NCI-H69 (cell line): ENCODE measurements around the gene BRCA2.

Experiments used
- DNase-seq: peaks from one replicate; lab custom pipeline; 2025; lab: John Stamatoyannopoulos, UW

Gene BRCA2

GRCh38 chr13:32315238-32316027 lies at the start of gene BRCA2, which contains the start of gene ZAR1L:
Gene BRCA2 (plus strand): TSS chr13:32315508. CDS start chr13:32316461, 953 bp downstream.
Gene ZAR1L (minus strand): TSS chr13:32315363. CDS start chr13:32311925, 3,438 bp downstream.
- peak; percentile 97 for DNase-seq

DNA sequence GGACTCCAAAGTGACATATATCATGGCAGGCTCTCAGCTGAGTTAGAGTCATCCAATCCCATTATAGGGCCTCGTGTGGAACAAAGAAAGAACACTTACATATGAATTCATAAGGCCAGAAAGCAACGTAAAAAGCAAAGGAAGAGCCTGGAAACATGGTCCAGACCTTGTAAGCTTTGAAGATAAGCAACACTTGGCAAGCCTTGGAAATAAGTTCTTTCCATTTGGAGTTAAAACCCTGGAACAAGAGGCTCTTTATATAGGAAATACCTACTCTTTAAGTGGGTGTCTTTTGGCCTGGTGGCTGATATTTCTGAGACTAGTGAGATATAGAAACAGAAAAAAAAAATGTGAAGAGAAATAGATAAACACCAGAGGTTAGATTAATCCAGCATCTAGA lies 49.6 kb upstream of the BRCA2 start:
- no peak for DNase-seq

DNA sequence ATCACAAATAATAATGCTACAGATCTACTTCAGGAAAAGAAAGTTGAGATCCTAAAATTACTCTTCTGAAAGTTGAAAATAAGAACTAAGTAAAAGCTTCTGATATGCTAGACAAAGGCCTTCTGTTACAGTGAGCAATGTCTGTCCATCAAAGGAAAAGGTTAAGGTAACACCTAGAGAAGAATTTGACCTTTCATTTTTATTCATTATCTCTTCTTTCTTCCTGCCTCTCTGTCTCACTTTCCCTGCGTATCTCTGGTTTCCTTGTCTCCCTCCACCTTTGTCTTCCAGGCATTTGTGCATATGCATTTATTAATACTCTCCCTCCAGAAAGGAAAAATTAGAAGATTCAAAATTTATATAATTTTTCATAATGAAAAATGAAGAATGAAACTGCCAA lies 49.2 kb upstream of the BRCA2 start:
- no peak for DNase-seq

DNA sequence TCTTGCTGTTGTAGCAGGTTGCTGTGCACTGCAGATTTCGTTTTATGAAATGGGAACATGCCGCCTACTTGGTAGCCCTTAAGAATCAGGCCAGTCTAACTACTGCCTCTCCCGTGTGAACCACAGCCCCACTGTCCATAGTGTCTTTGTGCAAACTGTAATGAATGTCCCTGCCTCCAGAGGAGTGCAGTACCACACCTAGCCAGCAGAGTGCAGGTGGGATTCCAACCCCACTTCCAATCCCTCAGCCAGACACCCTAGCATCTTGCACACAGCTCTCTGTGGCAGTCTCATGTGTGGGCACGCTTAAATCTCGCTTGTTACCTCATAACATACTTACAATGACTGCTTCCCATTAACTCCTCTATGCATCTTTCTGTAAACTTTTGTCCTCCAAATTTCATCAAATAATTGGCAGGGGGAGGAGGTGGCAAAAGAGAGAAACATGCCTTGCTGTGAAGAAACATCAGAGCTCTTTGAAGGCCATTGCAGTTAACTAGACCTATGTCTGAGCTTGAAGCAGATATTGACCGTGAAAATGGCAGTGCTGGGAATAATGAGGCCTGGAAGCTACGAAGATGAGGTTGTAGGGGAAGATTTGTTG lies 47.4 kb upstream of the BRCA2 start:
- DNase-seq: peak; percentile 66

DNA sequence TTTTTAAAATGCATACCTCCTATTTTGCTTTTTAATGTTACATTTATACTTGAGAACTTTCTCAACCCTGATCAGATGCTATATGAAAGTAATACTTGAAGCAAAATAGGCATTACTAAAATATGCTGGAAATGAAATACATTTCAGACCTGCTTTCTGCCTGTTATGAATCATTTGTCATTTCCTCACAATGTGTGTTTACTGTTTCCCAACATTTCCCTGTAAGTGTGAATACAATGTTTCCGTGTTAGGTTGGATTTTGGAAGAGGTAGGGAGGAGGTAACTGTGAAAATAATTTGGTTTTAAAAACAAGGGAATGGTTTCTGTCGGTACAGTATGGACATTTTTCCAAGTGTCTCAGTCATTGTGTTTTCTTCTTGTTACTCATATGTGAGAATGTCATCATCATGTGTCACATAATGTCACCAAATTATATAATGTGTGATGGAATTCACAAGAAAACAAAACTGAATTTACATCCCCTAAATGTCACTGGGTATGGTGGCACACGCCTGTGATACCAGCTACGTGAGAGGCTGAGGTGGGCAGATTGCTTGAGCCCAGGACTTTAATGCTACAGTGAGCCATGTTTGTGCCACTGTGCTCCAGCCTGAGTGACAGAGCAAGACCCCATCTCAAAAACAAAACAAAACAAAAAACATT lies 43.2 kb upstream of the BRCA2 start:
- no peak for DNase-seq

- DNase-seq: no peak
Observed at GRCh38 chr13:32277839-32278238, 37.5 kb upstream of the BRCA2 start.

GRCh38 chr13:32278426-32278825 lies 36.9 kb upstream of the BRCA2 start:
- DNase-seq: no peak

GRCh38 chr13:32281096-32281495 lies 34.2 kb upstream of the BRCA2 start:
- no peak for DNase-seq

GRCh38 chr13:32282096-32282711 lies 33.1 kb upstream of the BRCA2 start:
- DNase-seq: no peak

- DNase-seq: no peak
Observed at GRCh38 chr13:32284927-32285632, 30.2 kb upstream of the BRCA2 start.

DNA sequence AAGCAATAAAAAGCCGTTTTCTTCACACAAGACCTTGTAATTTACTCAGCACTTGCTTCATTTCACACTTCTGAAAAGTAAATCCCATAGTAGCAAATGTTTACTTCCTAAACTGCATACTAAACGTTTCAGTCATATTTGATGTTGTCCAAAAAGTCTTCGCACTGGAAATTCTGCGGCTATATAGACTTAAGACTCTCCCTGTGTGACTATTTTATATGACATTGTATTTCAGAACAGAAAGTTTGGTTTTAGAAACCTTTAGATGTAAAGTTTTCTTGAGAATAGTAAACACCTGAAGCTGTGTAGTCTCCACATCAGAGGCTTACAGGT lies 29.7 kb upstream of the BRCA2 start:
- DNase-seq: no peak

GRCh38 chr13:32297206-32297605 lies 18.1 kb upstream of the BRCA2 start:
- DNase-seq: no peak

GRCh38 chr13:32298695-32299094 lies 16.6 kb upstream of the BRCA2 start:
- no peak for DNase-seq

- no peak for DNase-seq
Observed at GRCh38 chr13:32299893-32300292, 15.4 kb upstream of the BRCA2 start.

GRCh38 chr13:32300406-32300805 lies 14.9 kb upstream of the BRCA2 start:
- DNase-seq: no peak

- DNase-seq: no peak
Observed at GRCh38 chr13:32300920-32301319, 14.4 kb upstream of the BRCA2 start.

GRCh38 chr13:32302461-32302860 lies 12.8 kb upstream of the BRCA2 start:
- no peak for DNase-seq

- no peak for DNase-seq
Observed at GRCh38 chr13:32305646-32306045, 9.7 kb upstream of the BRCA2 start.

GRCh38 chr13:32309312-32310133 lies 5.8 kb upstream of the BRCA2 start:
- no peak for DNase-seq

DNA sequence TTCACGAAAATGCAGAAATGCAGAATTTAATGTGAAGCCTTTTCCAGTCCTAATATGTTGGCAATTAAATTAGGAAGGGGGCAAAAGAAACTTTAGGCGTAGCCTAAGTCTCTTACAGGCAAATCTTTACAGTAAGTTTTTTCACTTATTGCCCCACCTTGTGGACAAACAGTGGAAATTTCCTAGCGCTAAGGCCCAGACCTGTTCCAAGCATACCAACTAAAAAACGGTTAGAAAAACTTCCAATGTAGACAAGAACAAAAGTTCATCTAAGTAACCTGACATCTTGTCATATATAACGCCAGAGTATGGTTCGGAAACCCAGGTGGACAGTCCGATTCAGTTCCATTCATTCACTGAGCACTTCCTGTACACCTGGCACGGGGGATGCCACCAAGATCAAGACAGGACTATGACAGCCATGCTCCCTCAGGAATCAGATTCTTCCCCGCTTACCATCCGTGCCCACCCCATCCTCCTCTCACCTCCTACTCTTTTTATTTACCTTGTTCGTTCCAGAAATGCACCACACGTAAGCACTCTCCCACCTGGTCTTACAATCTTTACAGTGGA lies 5.1 kb upstream of the BRCA2 start:
- DNase-seq: peak; percentile 49
